ENCODE measurements around the gene PPP2R2D.
"Not testable (repeated sequence)": the region's sequence is repeated elsewhere in the genome, so short reads cannot be mapped to it uniquely, and the experiment has no call there.

PPP2R2D gene

DNA sequence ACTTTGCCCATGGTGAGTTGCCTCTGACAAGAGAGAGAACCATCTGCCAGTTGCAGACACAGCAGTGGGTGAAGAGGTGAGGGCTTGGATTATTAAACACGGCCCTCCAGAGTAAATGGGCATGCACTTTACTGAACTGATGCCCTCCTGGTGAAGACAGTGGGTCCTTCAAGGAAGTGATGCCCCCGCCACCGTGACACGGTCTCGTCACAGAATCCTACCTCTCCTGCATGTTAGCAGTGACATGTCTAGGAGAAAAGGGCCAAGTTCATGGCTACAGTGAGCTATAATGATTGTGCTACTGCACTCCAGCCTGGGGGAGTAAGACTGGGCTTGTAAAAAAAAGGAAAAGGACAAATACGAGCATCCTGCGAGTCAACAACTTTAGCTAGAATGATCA is 78.5 kb downstream of the PPP2R2D start:
- no peak for DNase-seq

DNA sequence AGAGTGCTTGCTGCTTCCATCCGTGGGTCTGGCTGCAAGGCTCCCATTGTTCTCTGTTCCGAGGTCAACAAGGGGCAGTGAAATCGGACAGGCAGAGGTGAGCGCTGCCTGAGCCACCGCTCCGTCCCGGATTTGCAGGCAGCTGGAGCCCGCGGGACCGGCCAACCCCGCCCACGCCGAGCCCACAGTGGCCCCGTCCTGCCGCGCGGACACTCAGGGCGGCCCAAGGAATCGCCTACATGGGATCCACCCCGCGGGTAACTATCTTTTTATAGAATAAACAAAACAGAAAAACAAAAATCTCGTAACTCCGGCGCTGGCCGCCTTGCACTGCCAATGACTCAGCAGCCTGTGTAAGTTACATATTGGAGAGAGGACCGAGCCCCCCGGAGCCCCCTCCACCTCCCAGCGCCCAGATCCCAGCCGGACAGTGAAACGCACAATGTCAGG is 79.0 kb downstream of the PPP2R2D start:
- DNase-seq: no peak

DNA sequence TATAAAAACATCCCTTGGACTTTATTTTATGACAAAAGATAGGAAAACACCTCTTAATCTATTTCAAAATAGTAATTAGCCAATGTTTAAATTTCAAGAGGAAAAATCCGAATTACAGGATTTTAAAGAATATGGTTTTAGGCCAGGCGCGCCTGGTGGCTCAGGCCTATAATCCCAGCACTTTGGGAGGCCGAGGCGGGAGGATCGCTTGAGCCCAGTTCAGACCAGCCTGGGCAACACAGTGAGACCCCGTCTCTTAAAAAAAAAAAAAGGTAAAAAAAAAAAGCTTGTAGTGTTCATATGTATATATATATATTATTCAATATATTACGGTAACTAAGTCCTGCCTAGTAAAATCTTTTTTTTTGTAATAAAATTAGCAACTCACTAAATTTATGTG is 79.5 kb downstream of the PPP2R2D start:
- DNase-seq: no peak

DNA sequence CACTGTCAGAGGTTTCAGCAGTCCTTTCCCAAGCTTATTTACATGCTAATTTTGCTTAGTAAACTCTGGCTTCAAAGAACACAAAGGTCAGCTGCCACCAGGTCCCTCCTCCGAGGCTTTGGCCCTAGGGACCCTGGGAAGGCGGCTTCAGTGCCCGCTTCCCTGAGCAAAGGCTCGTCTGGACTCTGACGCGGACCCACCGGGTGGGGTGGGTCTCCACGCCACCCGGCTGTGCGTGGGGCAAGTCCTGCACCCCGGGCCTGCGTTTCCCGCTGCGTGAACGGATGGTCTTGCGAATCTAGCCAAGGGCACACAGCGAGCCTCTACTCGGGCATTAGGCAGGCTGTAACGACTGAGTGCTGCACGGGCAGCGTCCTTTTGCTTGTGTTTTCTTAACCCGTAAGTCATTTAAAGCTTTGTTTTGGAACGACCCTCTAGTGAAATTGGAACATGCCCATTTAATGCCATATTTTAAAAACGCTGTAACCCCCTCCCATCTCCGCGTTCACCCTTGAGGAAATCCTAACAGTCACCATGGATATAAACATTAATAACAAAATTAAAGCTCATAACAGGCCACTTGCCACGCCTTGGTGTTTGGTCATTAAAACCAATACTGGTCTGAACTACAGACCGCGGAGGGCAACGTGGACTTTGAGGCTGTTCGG is 80.1 kb downstream of the PPP2R2D start:
- peak; percentile 19 for DNase-seq

DNA sequence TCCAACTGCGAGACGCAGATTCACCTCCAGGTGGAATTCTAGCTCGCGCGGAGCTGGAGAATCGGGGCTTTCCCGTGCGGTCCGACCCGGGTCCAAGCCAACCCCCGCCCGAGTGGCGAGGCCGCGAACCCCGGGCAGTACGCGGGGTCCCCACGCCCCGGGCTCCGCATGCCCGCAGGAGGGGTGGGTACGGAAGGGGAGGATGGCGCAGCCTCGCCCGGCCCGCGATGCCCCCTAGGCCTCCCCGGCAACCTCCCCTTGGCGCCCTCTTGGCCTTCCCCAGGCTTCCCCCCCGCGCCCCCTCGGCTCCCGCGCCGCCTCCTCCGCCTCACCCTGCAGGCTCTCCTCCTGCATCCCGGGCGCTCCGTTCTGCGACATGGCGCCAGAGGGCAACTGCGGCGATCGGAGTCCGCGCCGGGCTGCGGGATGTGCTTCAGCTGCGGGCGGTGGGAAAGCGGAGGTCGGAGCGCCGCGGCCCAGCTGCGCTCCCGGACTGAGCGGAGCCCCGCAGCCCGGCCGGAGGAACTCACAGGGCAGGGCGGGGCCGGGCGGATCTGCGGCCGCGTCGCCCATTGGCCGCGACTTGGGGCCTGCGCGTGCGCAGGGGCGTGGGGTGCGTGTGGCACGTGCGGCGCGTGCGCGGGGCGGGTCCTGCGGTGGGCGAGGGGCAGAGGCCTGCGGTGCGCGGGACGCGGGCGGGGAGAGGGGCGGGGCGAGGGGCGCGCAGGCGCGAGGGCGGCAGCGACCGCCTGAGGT is 80.8 kb downstream of the PPP2R2D start, which contains the start of gene BNIP3:
Gene BNIP3, minus strand, starts transcription at position 495 of the 756 bp plus-strand sequence. Its CDS starts 117 bp downstream, at position 378.
- DNase-seq: peak; percentile 93

DNA sequence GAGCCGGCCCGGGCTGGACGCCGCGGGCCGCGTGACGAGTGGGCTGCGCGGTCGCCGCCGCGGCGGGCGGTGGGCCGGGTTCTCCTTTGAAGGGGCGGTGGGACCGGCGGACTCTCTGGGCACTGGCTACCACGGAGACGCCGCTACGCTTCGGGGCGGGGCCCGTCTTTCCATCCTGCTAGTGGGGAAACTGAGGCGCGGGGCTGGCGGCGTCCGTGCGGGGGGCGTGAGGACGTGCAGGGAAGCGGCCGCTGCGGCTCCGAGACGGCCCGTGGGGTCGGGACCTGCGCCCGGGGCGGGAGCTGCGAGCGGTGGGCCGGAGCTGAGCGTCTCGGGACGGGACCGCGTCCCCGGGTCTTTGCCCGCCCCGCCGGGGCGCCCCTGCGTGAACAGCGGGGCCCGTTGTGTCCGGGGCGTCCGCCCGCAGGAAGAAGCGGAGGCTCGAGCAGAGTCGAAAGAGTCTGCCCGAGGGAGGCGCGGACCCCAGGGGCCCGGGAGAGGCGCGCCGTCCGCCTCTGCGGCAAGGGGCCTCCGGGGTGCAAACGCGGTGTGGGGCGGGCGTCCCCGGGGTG is 81.5 kb downstream of the PPP2R2D start:
- no peak for DNase-seq

DNA sequence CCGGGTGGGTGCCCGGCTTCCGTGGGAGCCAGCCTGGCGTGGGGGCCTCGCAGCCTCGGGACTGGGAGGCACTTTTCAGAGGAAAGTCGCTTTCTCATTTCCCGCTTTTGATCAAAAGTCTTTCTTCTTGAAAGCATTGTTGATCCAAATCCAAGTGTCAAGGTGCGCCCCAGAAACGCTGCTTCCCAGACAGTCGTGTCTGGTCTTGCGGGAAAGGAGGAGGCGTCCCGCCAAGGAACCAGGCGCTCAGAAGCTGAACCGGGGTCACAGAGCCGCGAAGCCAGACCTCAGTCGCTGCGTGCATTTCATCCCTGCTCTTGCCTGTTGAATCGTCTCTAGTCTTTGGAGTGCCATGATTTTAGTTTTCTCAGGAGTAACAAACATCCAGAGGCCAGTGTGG is 82.0 kb downstream of the PPP2R2D start:
- no peak for DNase-seq

DNA sequence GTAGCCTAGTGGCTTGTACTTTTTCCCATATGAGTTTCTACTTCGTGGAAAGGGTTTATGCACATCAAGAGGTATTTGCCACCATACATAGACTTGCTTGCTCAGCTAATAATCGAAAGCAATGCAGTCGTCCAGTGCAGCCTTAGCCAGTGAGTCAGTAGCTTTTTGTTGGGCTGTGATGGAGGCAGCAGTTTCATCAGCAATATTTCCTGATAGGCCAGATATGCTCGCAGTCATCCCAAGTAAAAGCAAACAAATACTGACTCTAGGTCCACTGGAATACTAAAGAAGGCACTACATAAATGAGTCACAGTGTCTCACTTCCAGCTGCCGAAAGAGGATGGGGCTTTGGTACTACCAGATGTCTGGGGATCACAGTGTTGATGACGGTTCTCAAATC is 83.0 kb downstream of the PPP2R2D start:
- no peak for DNase-seq

DNA sequence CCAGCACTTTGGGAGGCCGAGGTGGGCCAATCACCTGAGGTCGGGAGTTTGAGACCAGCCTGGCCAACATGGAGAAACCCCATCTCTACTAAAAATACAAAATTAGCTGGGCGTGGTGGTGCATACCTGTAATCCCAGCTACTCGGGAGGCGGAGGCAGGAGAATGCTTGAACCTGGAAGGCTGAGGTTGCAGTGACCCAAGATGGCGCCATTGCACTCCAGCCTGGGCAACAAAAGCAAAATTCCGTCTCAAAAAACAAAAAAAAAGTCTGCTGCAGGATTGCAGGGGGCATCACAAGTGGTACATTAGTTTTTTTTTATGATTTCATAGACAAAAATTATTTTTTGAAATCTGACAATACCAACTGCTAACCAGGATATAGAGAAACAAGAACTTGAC is 86.0 kb downstream of the PPP2R2D start:
- not testable (repeated sequence) for DNase-seq

DNA sequence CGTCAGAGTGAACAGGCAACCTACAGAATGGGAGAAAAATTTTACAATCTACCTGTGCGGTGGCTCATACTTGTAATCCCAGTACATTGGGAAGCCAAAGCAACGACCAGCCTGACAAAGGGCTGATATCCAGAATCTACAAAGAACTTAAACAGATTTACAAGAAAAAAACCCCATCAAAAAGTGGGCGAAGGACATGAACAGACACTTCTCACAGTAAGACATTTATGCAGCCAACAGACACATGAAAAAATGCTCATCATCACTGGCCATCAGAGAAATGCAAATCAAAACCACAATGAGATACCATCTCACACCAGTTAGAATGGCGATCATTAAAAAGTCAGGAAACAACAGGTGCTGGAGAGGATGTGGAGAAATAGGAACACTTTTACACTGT is 86.5 kb downstream of the PPP2R2D start:
- not testable (repeated sequence) for DNase-seq

DNA sequence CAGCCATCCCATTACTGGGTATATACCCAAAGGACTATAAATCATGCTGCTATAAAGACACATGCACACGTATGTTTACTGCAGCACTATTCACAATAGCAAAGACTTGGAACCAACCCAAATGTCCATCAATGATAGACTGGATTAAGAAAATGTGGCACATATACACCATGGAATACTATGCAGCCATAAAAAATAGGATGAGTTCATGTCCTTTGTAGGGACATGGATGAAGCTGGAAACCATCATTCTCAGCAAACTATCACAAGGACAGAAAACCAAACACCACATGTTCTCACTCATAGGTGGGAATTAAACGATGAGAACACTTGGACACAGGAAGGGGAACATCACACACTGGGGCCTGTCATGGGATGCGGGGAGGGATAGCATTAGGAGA is 87.0 kb downstream of the PPP2R2D start:
- not testable (repeated sequence) for DNase-seq

DNA sequence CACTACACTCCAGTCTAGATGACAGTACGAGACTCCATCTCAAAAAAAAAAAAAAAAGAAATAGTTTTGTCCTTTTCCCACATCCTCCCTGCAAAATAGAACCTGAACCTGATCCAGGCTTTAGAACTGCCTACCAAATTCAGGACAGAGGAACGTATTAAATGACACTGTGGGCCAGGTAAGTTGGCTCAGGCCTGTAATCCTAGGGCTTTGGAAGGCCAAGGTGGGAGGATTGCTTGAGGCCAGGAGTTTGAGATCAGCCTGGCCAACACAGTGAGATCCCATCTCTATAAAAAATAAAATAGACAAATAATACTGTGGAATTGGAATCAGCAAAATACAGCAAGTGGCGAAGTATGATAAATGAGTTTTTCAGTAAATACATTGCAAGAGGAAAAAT is 90.9 kb downstream of the PPP2R2D start:
- no peak for DNase-seq

DNA sequence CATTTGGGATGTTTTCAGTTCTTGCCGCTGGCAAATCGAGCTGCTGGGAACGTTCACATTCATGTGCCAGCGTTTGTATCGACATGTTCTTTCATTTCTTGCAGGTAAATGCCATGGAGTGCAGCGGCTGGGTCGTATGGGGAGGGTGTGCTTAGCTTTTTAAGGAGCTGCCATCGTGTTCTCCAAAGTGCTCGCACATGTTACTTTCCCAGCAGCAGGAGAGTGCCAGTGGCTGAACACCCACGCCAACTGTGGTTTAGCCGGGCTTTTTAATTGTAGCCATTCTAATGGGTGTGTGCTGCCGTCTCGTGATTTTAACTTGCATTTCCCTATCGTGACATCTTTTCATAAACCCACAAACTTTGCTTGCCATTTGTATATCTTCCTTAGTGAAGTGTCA is 92.5 kb downstream of the PPP2R2D start:
- DNase-seq: no peak

DNA sequence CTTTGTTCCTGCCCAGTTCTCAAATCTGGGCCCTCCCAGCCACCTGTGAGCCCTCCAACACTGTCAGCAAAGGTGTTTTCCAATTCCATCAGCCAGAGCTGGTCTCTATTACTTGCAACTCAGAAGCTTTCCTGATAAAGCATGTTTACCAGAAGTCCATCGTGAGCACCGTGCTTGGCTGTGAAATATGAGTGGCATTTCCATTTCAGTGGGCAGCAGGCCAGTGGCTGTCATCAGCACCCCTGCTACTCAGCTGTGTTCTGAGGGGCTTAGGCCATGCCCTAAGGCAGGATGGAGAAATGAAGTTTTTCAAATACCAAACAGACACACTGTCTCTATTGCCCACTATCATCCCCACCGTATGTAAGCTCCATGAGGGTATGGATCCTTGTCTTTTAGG is 93.6 kb downstream of the PPP2R2D start:
- DNase-seq: no peak

DNA sequence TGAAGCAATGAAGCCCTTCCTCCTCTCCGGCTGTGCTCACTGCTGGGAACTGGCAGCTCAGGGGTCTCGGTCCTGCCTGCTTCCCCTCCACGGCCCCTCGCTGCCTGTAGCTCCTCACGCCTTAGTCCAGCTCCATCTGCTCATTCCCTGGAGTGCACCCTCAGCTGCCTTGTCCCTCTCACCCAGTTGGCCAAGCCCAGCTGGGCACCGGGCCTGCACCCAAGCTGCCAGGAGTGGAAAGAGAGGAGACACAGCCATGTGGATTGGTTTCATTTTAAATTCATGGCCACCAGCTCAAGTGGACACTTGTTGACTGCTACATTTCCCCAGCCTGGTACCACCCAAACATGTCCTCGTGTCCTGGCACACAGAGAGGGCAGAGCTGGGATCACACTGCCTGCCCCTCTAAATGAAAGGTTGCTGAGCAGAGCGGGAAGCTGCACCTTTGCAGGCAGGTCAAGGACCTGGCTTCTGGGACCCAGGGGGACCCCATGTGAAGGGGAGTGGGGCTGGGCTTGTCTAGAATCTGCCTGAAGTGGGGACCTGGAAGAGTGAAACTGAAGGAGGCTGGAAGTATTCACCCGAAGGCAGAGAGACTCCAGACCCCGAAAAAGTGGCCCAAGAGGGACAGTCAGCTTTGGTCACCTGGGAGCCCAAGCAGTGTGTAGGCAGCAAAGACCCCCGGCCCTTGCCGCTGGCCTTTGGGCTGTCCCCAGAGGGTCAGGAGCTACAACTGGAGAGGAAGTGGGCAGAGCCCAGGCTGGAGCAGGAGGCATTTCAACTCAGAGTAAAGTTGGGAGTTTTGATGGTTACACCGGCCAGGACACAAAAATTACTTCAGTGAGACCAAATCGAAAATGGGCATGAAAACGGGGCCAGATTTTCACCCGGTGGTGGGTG is 95.9 kb downstream of the PPP2R2D start:
- no peak for DNase-seq

DNA sequence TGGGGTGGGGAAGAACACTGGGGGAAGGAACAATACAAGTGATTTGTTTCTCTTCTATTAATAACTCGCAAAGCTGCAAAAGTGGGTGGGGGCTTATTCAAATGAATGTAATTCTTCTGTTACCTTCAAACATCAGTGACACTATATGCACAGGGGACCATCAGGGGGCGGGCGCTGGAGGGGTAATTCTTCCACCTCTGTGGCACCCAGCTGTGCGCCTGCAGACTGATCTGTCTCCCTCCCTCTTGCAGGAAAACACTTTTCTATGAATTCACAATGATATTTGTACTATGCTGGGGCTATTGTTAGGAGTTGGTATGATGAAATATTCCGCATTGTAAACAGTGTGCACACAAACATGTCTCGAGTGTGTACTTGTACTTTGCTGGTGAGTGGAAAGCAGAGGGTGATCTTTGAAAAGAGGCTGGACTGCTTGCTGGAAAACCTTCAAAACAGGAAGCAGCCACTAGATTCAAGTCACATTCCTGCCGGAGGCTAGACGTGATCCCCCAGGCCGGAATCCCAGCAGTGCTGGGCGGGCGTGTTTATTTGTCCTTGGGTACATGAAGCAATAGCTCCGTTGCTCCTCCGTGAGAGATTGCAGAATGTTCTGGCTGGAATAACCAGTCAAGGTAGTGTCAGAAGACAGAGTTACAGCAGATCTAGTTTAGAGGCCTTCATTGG is 96.7 kb downstream of the PPP2R2D start:
- no peak for DNase-seq

DNA sequence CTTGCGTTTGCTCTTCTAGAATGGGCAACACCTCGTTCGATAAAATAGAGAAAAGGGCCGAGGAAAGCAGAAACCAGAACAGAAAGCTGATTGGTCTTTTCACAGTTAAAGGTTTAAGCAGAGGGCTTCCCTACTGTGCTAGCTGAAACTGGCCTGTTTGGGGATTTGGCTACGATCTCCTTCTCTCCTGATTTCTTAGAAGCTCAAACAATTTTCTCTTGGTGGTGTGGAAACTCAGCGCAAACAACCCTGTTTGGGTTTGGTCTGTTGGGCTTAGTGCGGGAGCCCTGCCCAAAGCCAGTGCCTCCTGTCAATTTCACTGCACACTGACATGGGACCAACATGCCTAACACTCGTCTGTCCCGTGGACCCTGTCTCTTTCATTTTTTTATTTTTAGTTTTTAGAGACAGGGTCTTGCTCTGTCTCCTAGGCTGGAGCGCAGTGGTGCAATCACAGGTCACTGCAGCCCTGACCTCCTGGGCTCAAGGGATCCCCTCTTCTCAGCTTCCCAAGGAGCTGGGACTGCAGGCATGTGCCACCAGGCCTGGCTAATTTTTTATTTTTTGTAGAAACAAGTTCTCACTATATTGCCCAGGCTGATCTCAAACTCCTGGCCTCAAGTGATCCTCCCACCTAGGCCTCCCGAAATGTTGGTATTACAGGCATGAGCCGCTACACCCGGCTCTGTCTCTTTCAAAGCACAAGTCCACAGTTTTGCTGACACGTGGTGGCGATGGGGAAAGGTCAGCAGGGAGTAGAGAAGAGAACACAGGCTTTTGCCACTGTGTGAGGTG is 97.4 kb downstream of the PPP2R2D start:
- DNase-seq: no peak

DNA sequence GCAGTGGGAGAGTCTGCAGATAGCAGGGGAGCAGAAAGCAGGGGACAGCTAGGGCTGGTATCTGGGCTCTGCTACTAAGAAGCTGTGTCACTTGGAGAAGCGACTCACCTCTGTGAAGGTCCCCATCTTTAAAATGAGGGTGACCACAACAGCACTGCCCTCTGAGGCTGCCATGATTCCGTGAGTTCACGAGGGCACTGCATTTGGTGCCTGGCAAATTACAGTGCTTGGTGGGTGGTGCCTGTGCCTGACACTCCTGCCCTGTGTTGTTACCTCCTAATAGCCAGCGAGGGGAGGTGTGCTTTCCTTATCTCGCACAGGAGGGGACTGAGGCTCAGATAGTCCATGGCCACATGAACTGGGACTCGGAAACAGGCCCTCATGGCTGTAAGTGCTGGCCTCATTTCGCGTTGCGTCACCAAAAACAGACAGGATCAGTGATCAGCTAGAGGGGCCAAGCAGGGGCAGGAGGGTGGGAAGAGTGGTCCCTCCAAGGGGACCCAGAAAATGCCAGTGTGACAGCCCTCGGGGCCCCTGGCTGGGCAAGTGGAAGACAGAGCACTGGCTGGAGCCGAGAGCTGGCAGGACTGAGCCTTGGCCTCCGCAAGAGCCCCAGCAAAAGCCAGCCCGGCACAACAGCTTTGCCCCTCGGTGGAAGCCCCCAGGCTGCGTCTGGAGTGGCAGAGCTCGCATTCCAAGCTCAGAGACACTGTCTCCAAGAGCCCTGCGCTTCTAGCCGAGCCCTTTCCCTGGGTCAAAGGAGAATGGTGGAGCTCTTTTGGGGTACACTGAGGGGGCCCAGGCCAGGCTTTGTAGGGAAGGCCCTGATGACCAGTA is 98.3 kb downstream of the PPP2R2D start:
- DNase-seq: no peak

DNA sequence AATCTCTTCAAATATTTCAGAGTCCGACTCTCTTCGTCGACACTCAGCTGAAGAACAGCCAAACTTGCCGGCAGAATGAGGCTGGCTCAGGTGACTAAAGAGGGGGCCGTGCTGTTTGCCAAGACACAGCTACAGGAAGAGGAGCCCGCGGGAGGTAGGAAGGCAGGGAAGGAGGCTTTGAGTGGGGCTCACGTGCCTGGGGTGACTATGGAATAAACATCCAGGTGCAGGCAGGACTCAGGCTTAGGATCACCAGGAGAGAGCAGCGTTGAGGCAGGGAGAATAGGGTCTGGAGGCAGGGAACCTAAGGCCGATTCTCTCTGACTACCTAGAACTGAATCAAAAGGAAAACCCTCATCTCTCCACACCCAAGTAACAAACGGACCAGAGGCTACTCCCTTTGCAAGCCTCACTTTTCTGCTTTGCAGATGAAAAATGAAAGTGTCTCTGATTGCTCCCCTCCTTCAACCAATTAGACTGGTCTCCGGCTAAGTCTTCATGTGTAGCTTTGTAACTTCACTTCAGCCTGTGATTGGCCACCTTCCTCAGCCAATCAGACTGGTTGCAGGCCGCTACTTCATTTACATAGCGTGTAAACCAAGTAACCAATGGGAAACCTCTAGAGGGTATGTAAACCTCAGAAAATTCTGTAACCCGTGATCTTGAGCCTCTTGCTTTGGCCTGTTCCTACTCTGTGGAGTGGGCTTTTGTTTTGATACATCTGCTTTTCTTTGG is 100.6 kb downstream of the PPP2R2D start:
- DNase-seq: no peak

DNA sequence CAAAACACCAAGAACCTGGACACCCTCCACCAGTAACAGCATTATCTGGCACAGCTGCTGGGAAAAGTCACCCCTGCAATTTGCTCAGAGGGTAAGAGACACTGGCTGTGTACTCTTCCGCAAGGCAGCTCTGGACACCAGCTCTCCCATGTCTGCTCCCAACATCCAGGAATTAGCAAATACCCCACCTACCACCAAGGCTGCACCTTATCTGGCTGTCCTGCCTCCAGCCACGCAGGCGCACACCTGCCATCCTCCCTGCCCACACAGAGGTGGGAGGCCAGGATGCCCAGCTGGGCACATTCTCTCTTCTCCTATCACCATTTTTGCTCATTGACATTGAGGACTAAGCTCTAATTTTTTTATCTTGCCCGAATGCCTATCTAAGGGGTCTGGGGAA is 101.2 kb downstream of the PPP2R2D start:
- DNase-seq: no peak
